ENCODE measurements around the gene MRPS16.
A peak's percentile ranks its signal among the peaks of the same experiment; 100 is the strongest.

Gene MRPS16

DNA sequence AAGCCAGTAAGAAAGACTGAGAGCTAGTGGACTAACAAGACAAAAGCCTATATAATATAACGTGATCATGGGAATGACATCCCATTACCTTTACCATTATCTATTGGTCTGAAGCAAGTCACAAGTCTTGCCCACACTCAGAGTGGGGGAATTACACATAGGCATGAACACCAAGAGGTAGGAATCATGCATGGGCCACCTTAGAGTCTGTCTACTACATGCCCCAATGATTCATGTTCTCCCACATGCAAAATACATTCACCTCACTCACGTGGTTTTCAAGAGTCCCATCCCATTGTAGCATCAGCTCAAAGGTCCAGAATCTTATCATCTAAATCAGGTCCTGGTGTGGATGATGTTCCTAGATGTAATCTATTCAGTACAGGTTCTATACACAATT, 34.8 kb downstream of the MRPS16 start:
- no peak for DNase-seq (ENCODE audit: low read depth, low spot score)
- TF ChIP-seq EZH2 (IDR thresholded peaks at IDR 0.05) = no peak
- no peak for TF ChIP-seq FOXP2 (optimal IDR thresholded peaks at IDR 0.05; ENCODE audit: control extremely low read depth, extremely low read length, insufficient read depth)
- TF ChIP-seq POLR2AphosphoS5 (IDR thresholded peaks at IDR 0.05; ENCODE audit: borderline replicate concordance, low read depth, low read length) = no peak
- no peak overlapping the region for H3K4me3 ChIP-seq
- no peaks in the 10 kb centered on the region for H3K9me3 ChIP-seq (ENCODE audit: low read depth, low read length)
- peaks cover 5% of the 10 kb centered on the region; the same call in 1 of the 2 replicates for H3K36me3 ChIP-seq (ENCODE audit: insufficient read depth, low read length)
- no peak overlapping the region for H3K9ac ChIP-seq (ENCODE audit: insufficient read length)
- no peak overlapping the region for H3K27ac ChIP-seq

DNA sequence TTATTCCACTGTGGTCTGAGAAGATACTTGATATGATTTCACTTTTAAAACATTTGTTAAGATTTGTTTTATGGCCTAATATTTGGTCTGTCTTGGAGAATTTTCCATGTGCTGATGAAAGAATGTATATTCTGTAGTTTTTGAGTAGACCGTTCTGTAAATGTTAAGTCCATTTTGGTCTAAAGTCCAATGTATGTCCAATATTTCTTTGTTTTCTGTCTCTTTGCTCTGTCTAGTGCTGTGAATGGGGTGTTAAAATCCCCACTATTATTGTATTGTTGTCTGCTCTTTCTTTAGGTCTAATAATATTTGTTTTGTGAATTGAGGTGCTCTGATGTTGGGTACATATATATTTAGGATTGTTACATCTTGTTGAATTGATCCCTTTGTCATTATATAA, 36.7 kb downstream of the MRPS16 start:
- H3K9me3 ChIP-seq (ENCODE audit: low read depth, low read length) = no peaks in the 10 kb centered on the region
- H3K27ac ChIP-seq = no peak overlapping the region
- no peak overlapping the region for H3K4me3 ChIP-seq
- H3K9ac ChIP-seq (ENCODE audit: insufficient read length) = no peak overlapping the region
- TF ChIP-seq EZH2 (IDR thresholded peaks at IDR 0.05) (no peak), POLR2AphosphoS5 (IDR thresholded peaks at IDR 0.05; ENCODE audit: borderline replicate concordance, low read depth, low read length) (no peak), FOXP2 (optimal IDR thresholded peaks at IDR 0.05; ENCODE audit: control extremely low read depth, extremely low read length, insufficient read depth) (no peak)
- no peak for DNase-seq (ENCODE audit: low read depth, low spot score)
- peaks cover 5% of the 10 kb centered on the region; the same call in 1 of the 2 replicates for H3K36me3 ChIP-seq (ENCODE audit: insufficient read depth, low read length)

DNA sequence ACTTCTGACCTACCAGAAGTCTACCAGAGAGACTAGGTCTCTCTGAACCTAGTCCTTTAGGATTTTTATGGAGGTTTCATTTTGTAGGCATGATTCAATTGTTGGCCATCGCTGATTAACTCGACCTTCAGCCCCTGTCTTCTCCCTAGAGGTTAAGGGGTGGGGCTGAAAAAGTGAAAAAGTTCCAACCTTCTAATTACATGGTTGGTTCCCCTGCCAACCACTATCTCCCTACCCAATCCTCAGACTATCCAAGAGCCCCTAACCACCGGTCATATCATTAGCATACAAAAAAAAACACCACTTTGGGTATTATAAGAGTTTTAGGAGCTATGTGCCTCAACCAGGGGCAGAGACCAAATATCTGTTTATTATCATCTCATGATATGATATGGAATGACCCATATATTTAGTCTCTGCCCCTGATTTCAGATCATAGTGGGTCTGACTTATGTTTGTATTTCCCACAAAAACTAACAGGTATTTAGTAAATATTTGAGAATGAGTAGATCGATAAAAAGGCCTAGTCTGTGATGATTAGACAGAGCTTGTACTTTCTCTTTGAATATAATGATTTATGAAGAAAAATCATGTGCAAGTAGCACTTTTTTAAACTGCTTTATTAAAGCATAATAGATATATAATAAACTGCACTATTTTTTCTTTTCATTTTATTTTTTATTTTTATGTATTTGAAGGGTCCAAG, 41.2 kb downstream of the MRPS16 start:
- Histone ChIP-seq H3K4me3 (no peak overlapping the region), H3K27ac (no peak overlapping the region), H3K9me3 (ENCODE audit: low read depth, low read length) (no peaks in the 10 kb centered on the region), H3K9ac (ENCODE audit: insufficient read length) (no peak overlapping the region), H3K36me3 (ENCODE audit: insufficient read depth, low read length) (no peaks in the 10 kb centered on the region)
- TF ChIP-seq EZH2 (IDR thresholded peaks at IDR 0.05) (no peak), FOXP2 (optimal IDR thresholded peaks at IDR 0.05; ENCODE audit: control extremely low read depth, extremely low read length, insufficient read depth) (no peak), POLR2AphosphoS5 (IDR thresholded peaks at IDR 0.05; ENCODE audit: borderline replicate concordance, low read depth, low read length) (no peak)
- DNase-seq (ENCODE audit: low read depth, low spot score) = no peak

DNA sequence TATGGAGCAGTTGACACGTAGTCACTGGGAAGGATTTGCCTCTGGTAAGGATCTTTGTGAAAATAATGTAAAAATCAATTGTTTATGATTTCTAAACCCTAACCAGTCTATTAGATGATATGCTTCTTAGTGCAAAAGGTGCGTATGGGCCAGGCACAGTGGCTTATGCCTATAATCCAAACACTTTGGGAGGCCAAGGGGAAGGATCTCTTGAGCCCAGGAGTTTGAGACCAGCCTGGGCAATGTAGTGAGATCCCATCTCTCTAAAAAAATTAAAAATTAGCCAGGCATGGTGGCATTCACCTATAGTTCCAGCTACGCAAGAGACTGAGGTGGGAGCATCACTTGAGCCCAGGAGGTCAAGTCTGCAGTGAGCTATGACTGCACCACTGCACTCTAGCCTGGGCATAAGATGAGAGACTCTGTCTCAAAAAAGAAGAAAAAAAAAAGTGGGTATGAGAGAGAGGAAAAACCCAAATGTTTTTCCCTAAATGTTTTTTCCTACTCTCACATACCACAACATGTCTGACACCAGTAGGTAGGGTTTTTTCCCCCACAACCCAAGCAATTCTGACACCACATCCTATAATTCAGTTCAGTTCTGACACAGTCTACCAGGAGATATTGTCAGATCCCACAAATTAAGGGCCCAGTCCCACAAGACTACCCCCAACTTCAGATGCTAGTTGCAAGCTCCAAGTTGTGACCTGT, 41.9 kb downstream of the MRPS16 start:
- H3K9me3 ChIP-seq (ENCODE audit: low read depth, low read length) = no peaks in the 10 kb centered on the region
- no peak for DNase-seq (ENCODE audit: low read depth, low spot score)
- no peaks in the 10 kb centered on the region for H3K36me3 ChIP-seq (ENCODE audit: insufficient read depth, low read length)
- no peak overlapping the region for H3K4me3 ChIP-seq
- TF ChIP-seq EZH2 (IDR thresholded peaks at IDR 0.05) (no peak), POLR2AphosphoS5 (IDR thresholded peaks at IDR 0.05; ENCODE audit: borderline replicate concordance, low read depth, low read length) (no peak), FOXP2 (optimal IDR thresholded peaks at IDR 0.05; ENCODE audit: control extremely low read depth, extremely low read length, insufficient read depth) (no peak)
- no peak overlapping the region for H3K9ac ChIP-seq (ENCODE audit: insufficient read length)
- H3K27ac ChIP-seq = no peak overlapping the region

DNA sequence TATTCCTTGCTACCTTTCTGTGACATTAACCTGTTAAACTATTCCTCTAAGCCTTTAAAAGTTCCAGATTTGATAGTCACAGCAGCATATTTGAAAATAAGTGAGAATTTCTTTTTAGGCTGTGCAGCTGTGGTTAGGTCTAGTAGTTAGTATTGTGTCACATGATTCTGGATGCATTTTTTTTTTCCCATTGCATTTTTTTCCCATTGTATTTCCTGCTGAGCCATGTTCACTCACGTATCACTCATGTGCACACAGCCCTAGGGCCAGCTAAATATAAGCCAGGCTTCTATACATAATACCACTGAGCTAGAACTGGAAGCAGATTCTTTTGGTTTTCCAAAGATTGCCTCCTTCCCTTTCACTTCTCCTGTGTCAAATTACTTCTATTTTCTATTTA, 42.7 kb downstream of the MRPS16 start:
- no peak overlapping the region for H3K9ac ChIP-seq (ENCODE audit: insufficient read length)
- H3K36me3 ChIP-seq (ENCODE audit: insufficient read depth, low read length) = no peaks in the 10 kb centered on the region
- peak overlapping the region; percentile 67; the same call in 1 of the 2 replicates for H3K27ac ChIP-seq
- no peak overlapping the region for H3K4me3 ChIP-seq
- H3K9me3 ChIP-seq (ENCODE audit: low read depth, low read length) = no peaks in the 10 kb centered on the region
- TF ChIP-seq POLR2AphosphoS5 (IDR thresholded peaks at IDR 0.05; ENCODE audit: borderline replicate concordance, low read depth, low read length) = no peak
- no peak for TF ChIP-seq EZH2 (IDR thresholded peaks at IDR 0.05)
- no peak for TF ChIP-seq FOXP2 (optimal IDR thresholded peaks at IDR 0.05; ENCODE audit: control extremely low read depth, extremely low read length, insufficient read depth)
- DNase-seq (ENCODE audit: low read depth, low spot score) = no peak

DNA sequence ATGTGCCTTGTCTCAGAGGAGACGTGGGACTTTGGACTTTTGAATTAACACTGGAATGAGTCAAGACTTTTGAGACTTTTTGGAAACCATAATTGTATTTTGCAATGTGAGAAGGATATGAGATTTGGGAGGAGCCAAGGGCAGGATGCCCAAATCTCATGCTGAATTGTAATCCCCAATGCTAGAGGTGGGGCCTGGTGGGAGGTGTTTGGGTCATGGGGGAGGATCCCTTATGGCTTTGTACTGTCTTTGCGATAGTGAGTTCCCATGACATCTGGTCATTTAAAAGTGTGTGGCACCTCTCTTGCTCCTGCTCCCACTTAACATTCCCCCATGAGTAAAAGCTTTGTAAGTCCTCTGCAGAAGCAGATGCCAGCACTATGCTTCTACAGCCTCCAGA, 44.6 kb downstream of the MRPS16 start:
- DNase-seq (ENCODE audit: low read depth, low spot score) = no peak
- H3K9me3 ChIP-seq (ENCODE audit: low read depth, low read length) = no peaks in the 10 kb centered on the region

DNA sequence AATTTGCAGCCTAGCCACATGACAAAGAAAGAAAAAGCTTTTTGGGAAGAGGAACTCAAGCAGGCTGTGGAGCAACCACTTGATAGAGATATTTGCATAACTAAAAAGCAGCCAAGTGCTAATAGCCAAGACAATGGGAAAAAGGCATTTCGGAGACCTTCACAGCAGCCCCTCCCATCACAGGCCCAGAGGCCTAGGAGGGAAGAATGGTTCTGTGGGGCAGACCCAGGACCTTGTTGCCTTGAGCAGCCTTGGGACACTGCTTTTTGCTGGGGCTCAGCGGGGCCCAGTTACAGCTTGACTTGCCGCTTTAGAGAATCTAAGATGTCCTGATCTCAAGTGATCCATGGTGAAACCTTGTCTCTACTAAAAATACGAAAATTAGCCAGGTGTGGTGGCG, 46.1 kb downstream of the MRPS16 start:
- Histone ChIP-seq H3K4me3 (no peak overlapping the region), H3K9me3 (ENCODE audit: low read depth, low read length) (no peaks in the 10 kb centered on the region), H3K9ac (ENCODE audit: insufficient read length) (no peak overlapping the region), H3K27ac (no peak overlapping the region), H3K36me3 (ENCODE audit: insufficient read depth, low read length) (no peaks in the 10 kb centered on the region)
- no peak for DNase-seq (ENCODE audit: low read depth, low spot score)
- TF ChIP-seq POLR2AphosphoS5 (IDR thresholded peaks at IDR 0.05; ENCODE audit: borderline replicate concordance, low read depth, low read length) (no peak), FOXP2 (optimal IDR thresholded peaks at IDR 0.05; ENCODE audit: control extremely low read depth, extremely low read length, insufficient read depth) (no peak), EZH2 (IDR thresholded peaks at IDR 0.05) (no peak)

More for the DNA sequence above, 44.6 kb downstream of the MRPS16 start:
- Histone ChIP-seq H3K27ac (peak overlapping the region; percentile 67), H3K9ac (ENCODE audit: insufficient read length) (no peak overlapping the region), H3K4me3 (peak overlapping the region; percentile 15; the same call in 1 of the 2 replicates), H3K36me3 (ENCODE audit: insufficient read depth, low read length) (no peaks in the 10 kb centered on the region)
- TF ChIP-seq POLR2AphosphoS5 (IDR thresholded peaks at IDR 0.05; ENCODE audit: borderline replicate concordance, low read depth, low read length) (no peak), FOXP2 (optimal IDR thresholded peaks at IDR 0.05; ENCODE audit: control extremely low read depth, extremely low read length, insufficient read depth) (no peak), EZH2 (IDR thresholded peaks at IDR 0.05) (no peak)

DNA sequence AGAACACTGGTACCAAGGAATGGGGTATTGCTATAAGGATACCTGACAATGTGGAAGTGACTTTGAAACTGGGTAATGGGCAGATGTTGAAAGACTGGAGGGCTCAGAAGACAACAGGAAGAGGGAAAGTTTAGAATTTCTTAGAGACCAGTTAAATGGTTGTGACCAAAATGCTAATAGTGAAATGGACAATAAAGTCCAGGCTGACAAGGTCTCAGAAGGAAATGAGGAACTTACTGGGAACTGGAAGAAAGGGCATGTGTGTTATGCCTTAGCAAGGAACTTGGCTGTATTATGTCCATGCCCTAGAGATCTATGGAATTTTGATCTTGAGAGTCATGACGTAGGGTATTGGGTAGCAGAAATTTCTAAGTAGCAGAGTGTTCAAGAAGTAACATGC, 46.6 kb downstream of the MRPS16 start:
- no peaks in the 10 kb centered on the region for H3K36me3 ChIP-seq (ENCODE audit: insufficient read depth, low read length)
- H3K4me3 ChIP-seq = no peak overlapping the region
- H3K27ac ChIP-seq = no peak overlapping the region
- no peak overlapping the region for H3K9ac ChIP-seq (ENCODE audit: insufficient read length)
- DNase-seq (ENCODE audit: low read depth, low spot score) = no peak
- H3K9me3 ChIP-seq (ENCODE audit: low read depth, low read length) = no peaks in the 10 kb centered on the region
- TF ChIP-seq POLR2AphosphoS5 (IDR thresholded peaks at IDR 0.05; ENCODE audit: borderline replicate concordance, low read depth, low read length) (no peak), FOXP2 (optimal IDR thresholded peaks at IDR 0.05; ENCODE audit: control extremely low read depth, extremely low read length, insufficient read depth) (no peak), EZH2 (IDR thresholded peaks at IDR 0.05) (no peak)
